CD4-positive, alpha-beta T cell (primary cell): Measurements from ENCODE around the gene CAMTA1. TPM values are rescaled to one million over a fixed set of nuclear protein-coding genes. Genes with fewer than 3 reads are reported as not detected.
A peak's percentile ranks its signal among the peaks of the same experiment; 100 is the strongest.

ENCODE experiments used
- ATAC-seq: fragments of 200-7000 bp; cut with Tn5 transposase; one replicate; pipeline ENCODE4 v1.10.0; 2022; ENCODE audit warnings: mild to moderate bottlenecking; ENCODE audit not compliant: poor library complexity
- CTCF ChIA-PET: fragments of 350-600 bp; sonication (Branson Sonifier 250); formaldehyde crosslinking; loops from one replicate; lab custom pipeline; 2021; ENCODE audit warnings: antibody characterized with exemption, inconsistent platforms; lab: Charles Lee
- POLR2A ChIA-PET: fragments of 350-600 bp; sonication (Branson Sonifier 250); formaldehyde crosslinking; loops from one replicate; lab custom pipeline; 2021; ENCODE audit warnings: antibody characterized with exemption, inconsistent platforms; lab: Charles Lee
- DNase-seq, 14 experiments: peaks; one replicate each; pipeline ENCODE4 v3.0.0-alpha.2; 2013 to 2020; ENCODE audit warnings: mixed read lengths in 2 of 14
- H3K27ac ChIP-seq, 2 donors: one replicate each; pipeline versions ENCODE4 v1.5.1 to v1.7.0; 2013; ENCODE audit warnings: low read length in 2 of 2, low read depth in 1 of 2, mild to moderate bottlenecking in 1 of 2
- H3K27me3 ChIP-seq, 2 experiments: 1 replicate in 1 of 2; 2 replicates in 1 of 2; pipeline versions ENCODE4 v1.6.1 to v1.7.0; 2013; ENCODE audit warnings: low read length in 2 of 2, control low read depth in 1 of 2, mild to moderate bottlenecking in 1 of 2, moderate library complexity in 1 of 2; ENCODE audit not compliant: insufficient read depth in 2 of 2, control insufficient read depth in 1 of 2
- H3K36me3 ChIP-seq: one replicate; pipeline ENCODE4 v1.6.1; 2013; ENCODE audit warnings: low read length, control low read depth; ENCODE audit not compliant: insufficient read depth
- H3K4me1 ChIP-seq: one replicate; pipeline ENCODE4 v1.6.1; 2013; ENCODE audit warnings: low read length, control low read depth; ENCODE audit not compliant: insufficient read depth
- H3K4me3 ChIP-seq: one replicate; pipeline ENCODE4 v1.5.1; 2013; ENCODE audit warnings: mild to moderate bottlenecking, low read length, moderate library complexity
- H3K9me3 ChIP-seq, 2 experiments: 1 replicate in 1 of 2; 2 replicates in 1 of 2; pipeline versions ENCODE4 v1.6.1 to v1.7.0; 2013; ENCODE audit warnings: low read length in 2 of 2, mild to moderate bottlenecking in 2 of 2, control low read depth in 1 of 2, moderate library complexity in 1 of 2; ENCODE audit not compliant: control insufficient read depth in 1 of 2, insufficient read depth in 1 of 2
- H3K27ac Mint-ChIP-seq: one replicate; pipeline ENCODE4 v1.8.0; 2020; ENCODE audit warnings: mixed read lengths
- H3K27me3 Mint-ChIP-seq: one replicate; pipeline ENCODE4 v1.8.0; 2021; ENCODE audit warnings: mixed read lengths
- H3K36me3 Mint-ChIP-seq: one replicate; pipeline ENCODE4 v1.8.0; 2021; ENCODE audit warnings: low read depth, mixed read lengths
- H3K4me1 Mint-ChIP-seq: one replicate; pipeline ENCODE4 v1.8.0; 2021; ENCODE audit warnings: low read depth, mixed read lengths
- H3K4me3 Mint-ChIP-seq: one replicate; pipeline ENCODE4 v1.8.0; 2020; ENCODE audit warnings: mild to moderate bottlenecking, mixed read lengths
- H3K9me3 Mint-ChIP-seq: one replicate; pipeline ENCODE4 v1.8.0; 2020; ENCODE audit warnings: mixed read lengths
- CTCF ChIP-seq: fragments of 200-600 bp; IDR thresholded peaks from one replicate; pipeline ENCODE4 v1.8.0; 2022; ENCODE audit warnings: antibody characterized with exemption, mild to moderate bottlenecking
- intact Hi-C, 2 experiments: fragments of 100-400 bp; cut with DNase I in 1 of 2; cut with micrococcal nuclease in 1 of 2; formaldehyde crosslinking; loops; one replicate each; pipeline versions ENCODE4 v1.15.1 to v1.9.0; 2023 to 2025; cut with DNase I, micrococcal nuclease
- total RNA-seq, 174 experiments: library from RNA in 2 of 174; stranded (reverse) in 2 of 174; gene quantifications; one replicate each; pipeline ENCODE4 v1.2.3 and lab custom pipeline; 2021 to 2026

The CAMTA1 gene
- total RNA-seq, 2 experiments from 2014 or later: 38.6 to 39.3 TPM

GRCh38 chr1:7747605-7748004, 962.4 kb downstream of the CAMTA1 start:
- Mint-ChIP-seq H3K27me3 (peaks cover under 1% of the 10 kb centered on the region), H3K9me3 (no peaks in the 10 kb centered on the region), H3K4me1 (peaks cover 25% of the 10 kb centered on the region), H3K27ac (no peak overlapping the region), H3K36me3 (no peaks in the 10 kb centered on the region), H3K4me3 (no peak overlapping the region)
- no peak for TF ChIP-seq CTCF
- H3K4me1 ChIP-seq: peaks cover 16% of the 10 kb centered on the region
- H3K9me3 ChIP-seq: no peaks in the 10 kb centered on the region
- H3K36me3 ChIP-seq: no peaks in the 10 kb centered on the region
- CTCF ChIA-PET: interaction anchor here (2.4 kb wide), 1 partner anchor 78 kb away, joined by 8 read pairs; no protein-coding TSS in a partner anchor
- DNase-seq (peak in 1 of 14 experiments; percentile 38), ATAC-seq (no peak)
- H3K4me3 ChIP-seq: no peak overlapping the region
- no peaks in the 10 kb centered on the region for H3K27me3 ChIP-seq
- POLR2A ChIA-PET: no interaction called here
- intact Hi-C loops: no loop called here
- no peak overlapping the region for H3K27ac ChIP-seq

- H3K4me3 Mint-ChIP-seq: no peak overlapping the region
- Histone ChIP-seq H3K36me3 (no peaks in the 10 kb centered on the region), H3K4me3 (no peak overlapping the region), H3K9me3 (no peaks in the 10 kb centered on the region), H3K4me1 (peaks cover 22% of the 10 kb centered on the region), H3K27ac (no peak overlapping the region), H3K27me3 (no peaks in the 10 kb centered on the region)
- no peaks in the 10 kb centered on the region for H3K9me3 Mint-ChIP-seq
- H3K36me3 Mint-ChIP-seq: no peaks in the 10 kb centered on the region
- ChIA-PET POLR2A (interaction anchor here (0.8 to 1.2 kb wide), 2 partner anchors 13 to 43 kb away, joined by 3 to 5 read pairs; no protein-coding TSS in a partner anchor), CTCF (interaction anchor here (1.0 to 2.4 kb wide), 2 partner anchors 79 to 82 kb away, joined by 4 to 8 read pairs; no protein-coding TSS in a partner anchor)
- no peak overlapping the region for H3K27ac Mint-ChIP-seq
- peaks cover 32% of the 10 kb centered on the region for H3K4me1 Mint-ChIP-seq
- ATAC-seq (no peak), DNase-seq (no peak)
- peaks cover 5% of the 10 kb centered on the region for H3K27me3 Mint-ChIP-seq
- intact Hi-C loops: no loop called here
- TF ChIP-seq CTCF: no peak
Observed at GRCh38 chr1:7749126-7749525, 963.9 kb downstream of the CAMTA1 start.

- peaks cover 32% of the 10 kb centered on the region for H3K4me1 Mint-ChIP-seq
- no peak overlapping the region for H3K4me3 Mint-ChIP-seq
- no peaks in the 10 kb centered on the region for H3K9me3 Mint-ChIP-seq
- Histone ChIP-seq H3K36me3 (no peaks in the 10 kb centered on the region), H3K27ac (no peak overlapping the region), H3K9me3 (no peaks in the 10 kb centered on the region), H3K4me1 (peaks cover 22% of the 10 kb centered on the region), H3K4me3 (no peak overlapping the region), H3K27me3 (no peaks in the 10 kb centered on the region)
- peaks cover 12% of the 10 kb centered on the region for H3K27me3 Mint-ChIP-seq
- POLR2A ChIA-PET: interaction anchor here (0.7 to 2.9 kb wide), 4 partner anchors 17 to 83 kb away, joined by 3 to 22 read pairs (median 6); no protein-coding TSS in a partner anchor
- peak overlapping the region; percentile 17 for H3K27ac Mint-ChIP-seq
- no peak for TF ChIP-seq CTCF
- intact Hi-C loops: loop anchor here in 1 of 2 experiments (5.0 kb wide), 1 partner anchor 151 kb away; no protein-coding TSS in a partner anchor
- CTCF ChIA-PET: interaction anchor here (1.5 to 3.9 kb wide), 2 partner anchors 9 to 82 kb away, joined by 5 to 83 read pairs; no protein-coding TSS in a partner anchor
- no peaks in the 10 kb centered on the region for H3K36me3 Mint-ChIP-seq
- ATAC-seq: no peak
- DNase-seq: no peak
Observed at GRCh38 chr1:7751174-7751573, 965.9 kb downstream of the CAMTA1 start.
